NCI-H1694 treated with DMSO at 0.1 percent for 48 hours (cell line): ENCODE measurements around the gene SLC7A6.

Experiments used
- DNase-seq: peaks from one replicate; lab custom pipeline; 2025; lab: John Stamatoyannopoulos, UW

The SLC7A6 gene

GRCh38 chr16:68257251-68257905, 6.9 kb upstream of the SLC7A6 start:
- DNase-seq: no peak

- DNase-seq: no peak
These were observed 6.2 kb upstream of the SLC7A6 start for GRCh38 chr16:68257906-68258800.

- DNase-seq: no peak
These were observed 5.1 kb upstream of the SLC7A6 start for GRCh38 chr16:68259007-68259825.

- DNase-seq: no peak
These were observed 683 bp upstream of the SLC7A6 start for GRCh38 chr16:68263559-68264127.

GRCh38 chr16:68265078-68265920, 973 bp downstream of the SLC7A6 start:
- no peak for DNase-seq

- DNase-seq: no peak
These were observed 3.5 kb downstream of the SLC7A6 start for GRCh38 chr16:68267612-68268405.

- DNase-seq: no peak
These were observed 5.5 kb downstream of the SLC7A6 start for GRCh38 chr16:68269793-68270192.

- DNase-seq: no peak
These were observed 6.0 kb downstream of the SLC7A6 start for GRCh38 chr16:68270353-68270752.

- DNase-seq: no peak
These were observed 8.3 kb downstream of the SLC7A6 start for GRCh38 chr16:68272507-68273209.

- DNase-seq: no peak
These were observed 9.1 kb downstream of the SLC7A6 start for GRCh38 chr16:68273459-68273858.

GRCh38 chr16:68273896-68274295, 9.6 kb downstream of the SLC7A6 start:
- no peak for DNase-seq

- no peak for DNase-seq
These were observed 10.1 kb downstream of the SLC7A6 start for GRCh38 chr16:68274441-68274840.

- peak; percentile 82 for DNase-seq
These were observed 11.4 kb downstream of the SLC7A6 start for GRCh38 chr16:68275611-68276191.

- DNase-seq: no peak
These were observed 11.9 kb downstream of the SLC7A6 start for GRCh38 chr16:68276223-68276622.

GRCh38 chr16:68279726-68280558, 15.6 kb downstream of the SLC7A6 start:
- no peak for DNase-seq

- no peak for DNase-seq
These were observed 17.2 kb downstream of the SLC7A6 start for GRCh38 chr16:68281368-68282063.

GRCh38 chr16:68282064-68282452, 17.7 kb downstream of the SLC7A6 start:
- no peak for DNase-seq

- no peak for DNase-seq
These were observed 19.0 kb downstream of the SLC7A6 start for GRCh38 chr16:68283346-68283745.
